HG03378 (cell line): ENCODE data around the gene PDLIM7.

Source experiments
- ATAC-seq: cut with Tn5 transposase; IDR thresholded peaks from one replicate; pipeline ENCODE4 v1.9.1; 2021; ENCODE audit warnings: mild to moderate bottlenecking, moderate library complexity; ENCODE audit not compliant: unreplicated experiment

PDLIM7 gene

DNA sequence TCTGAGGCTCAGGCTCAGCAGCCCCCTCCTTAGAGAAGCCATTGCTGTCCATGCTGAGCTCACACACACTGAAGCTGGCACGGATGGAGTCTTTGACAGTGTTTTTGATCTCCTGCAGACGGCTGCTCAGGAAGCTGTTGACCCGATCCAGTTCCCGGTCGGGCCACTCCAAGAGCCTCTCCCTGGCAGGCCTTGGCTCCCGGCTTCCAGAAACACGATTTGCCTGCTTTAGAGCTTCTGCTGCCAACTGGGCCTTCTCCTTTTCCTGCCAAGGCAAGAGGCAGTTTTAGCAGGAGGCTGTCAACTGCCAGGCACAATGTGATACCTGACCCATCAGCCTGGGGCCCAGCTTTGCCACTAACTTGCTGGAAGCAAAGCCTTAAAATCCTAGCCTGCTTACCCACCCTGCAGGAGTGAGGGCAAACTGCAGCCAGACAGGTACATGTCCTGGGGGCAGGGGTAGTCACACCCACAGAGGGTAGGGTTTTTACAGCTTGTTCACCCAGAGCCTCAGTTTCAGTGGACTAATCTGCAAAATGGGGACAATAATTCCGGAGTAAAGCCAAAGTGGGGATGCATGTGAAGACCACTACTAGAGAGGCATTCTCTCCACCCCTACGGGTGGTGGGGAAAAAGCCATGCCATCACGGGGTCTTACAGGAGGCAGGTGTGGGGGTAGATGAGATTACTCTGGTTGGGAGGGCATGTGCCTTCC is 27.7 kb upstream of the PDLIM7 start:
- no peak for ATAC-seq

DNA sequence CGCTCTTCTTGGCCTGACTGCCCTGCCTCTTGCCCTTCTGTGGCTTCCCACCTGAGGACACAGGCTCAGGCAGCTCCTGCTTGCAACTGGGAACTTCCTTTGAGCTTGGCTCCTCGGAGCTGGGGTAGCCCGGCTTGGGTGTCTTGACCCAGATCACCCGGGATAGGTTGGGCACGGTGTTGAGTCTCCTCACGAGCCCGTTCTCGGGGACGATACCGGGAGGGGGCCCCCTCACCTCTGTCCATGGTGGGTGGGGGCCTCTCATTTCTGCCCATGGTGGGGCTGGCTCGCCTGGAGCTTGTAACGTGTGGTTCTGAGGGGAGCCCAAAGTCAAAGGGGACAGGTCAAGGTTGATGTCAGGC is 27.1 kb upstream of the PDLIM7 start:
- ATAC-seq, result no peak

- ATAC-seq, result no peak
Observed at GRCh38 chr5:177523711-177524538, 26.5 kb upstream of the PDLIM7 start.

DNA sequence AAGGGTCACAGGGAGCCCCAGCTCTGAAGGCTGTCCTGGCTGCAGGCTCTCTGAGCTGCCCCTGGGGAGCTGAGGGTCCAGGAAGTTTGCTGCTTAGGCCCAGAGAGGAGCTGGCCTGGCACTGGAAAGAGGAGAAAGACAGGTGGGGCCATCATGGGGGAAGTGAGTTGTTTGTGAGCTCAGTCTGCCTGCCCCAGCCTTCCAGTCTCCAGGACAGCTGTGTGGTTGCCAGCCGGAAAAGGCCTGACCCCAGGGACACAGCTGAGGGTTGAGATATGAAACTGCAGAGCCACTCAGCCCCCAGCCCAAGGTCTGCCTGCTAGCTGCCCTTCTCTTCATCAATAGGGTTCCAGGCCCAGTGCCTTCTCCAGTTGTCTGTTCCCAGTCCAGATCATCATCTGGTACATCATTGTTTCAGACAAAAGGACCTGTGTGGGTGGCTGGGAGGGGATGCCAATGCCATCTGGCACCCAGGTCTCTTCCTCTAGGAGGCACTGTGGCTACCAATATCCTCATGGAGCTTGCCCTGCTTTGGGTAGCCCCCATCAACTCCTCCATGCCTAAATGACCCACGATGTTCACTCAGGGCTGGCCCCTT is 23.6 kb upstream of the PDLIM7 start:
- ATAC-seq, result no peak

GRCh38 chr5:177520271-177520670 is 22.9 kb upstream of the PDLIM7 start:
- ATAC-seq, result no peak

DNA sequence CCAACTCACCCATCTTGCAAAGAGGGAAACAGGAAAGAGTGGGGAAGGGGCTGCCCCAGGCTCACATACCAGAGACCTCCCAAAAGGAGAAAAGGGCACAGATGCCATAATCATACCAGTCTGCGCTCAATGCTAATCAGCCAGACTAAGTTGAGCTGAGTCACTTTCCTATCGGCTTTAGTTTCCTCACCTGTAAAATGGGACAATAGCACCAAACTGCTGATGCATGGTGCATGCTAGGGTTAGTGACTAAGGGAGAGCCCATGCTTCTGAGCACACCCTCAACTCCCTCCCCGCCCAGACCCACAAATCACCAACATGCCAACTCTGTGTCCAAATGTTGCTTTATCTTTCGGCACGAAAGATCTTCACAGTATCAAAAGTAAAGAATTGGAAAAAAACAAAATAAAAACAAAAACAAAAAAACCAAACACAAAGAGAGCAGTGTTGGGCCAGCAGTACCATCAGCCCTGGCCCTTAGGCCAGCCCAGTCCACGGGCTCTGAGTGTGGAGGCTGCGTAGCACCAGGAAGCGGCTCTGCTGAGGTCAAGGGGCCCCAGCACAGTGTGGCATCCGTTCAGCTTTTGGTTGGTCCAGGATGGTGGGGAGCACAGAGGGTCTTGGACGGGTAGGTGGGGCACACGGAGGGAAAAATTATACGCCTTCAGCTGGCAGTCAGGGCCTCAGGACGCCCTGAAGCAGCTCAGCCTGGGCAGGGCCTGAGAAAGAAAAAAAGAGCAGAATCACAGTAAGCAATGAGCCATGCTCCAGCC is 22.2 kb upstream of the PDLIM7 start:
- no peak for ATAC-seq

GRCh38 chr5:177516601-177517568 is 19.5 kb upstream of the PDLIM7 start, which contains the start of gene DDX41:
DDX41 (minus strand) TSS chr5:177516961; CDS start chr5:177516945, 16 bp downstream.
- peak; percentile 77 for ATAC-seq

DNA sequence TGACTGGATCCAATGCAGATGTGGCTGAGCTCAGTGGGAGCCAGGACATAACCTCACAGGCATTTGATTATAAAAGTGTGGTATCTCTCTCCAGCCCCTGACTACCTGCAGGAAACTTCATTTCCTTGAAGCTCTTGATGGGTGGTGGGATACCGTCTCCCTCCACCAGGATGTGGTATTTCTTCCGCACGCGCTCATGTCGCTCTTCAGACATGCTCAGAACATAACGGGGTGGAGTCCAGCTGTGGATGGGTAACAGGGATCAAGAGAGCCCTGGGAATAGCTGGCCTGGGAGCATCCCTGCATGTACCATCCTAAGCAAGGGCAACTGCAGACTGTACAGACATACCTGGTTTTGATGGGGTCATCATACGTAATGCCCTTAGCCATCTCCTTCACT is 18.2 kb upstream of the PDLIM7 start:
- no peak for ATAC-seq

DNA sequence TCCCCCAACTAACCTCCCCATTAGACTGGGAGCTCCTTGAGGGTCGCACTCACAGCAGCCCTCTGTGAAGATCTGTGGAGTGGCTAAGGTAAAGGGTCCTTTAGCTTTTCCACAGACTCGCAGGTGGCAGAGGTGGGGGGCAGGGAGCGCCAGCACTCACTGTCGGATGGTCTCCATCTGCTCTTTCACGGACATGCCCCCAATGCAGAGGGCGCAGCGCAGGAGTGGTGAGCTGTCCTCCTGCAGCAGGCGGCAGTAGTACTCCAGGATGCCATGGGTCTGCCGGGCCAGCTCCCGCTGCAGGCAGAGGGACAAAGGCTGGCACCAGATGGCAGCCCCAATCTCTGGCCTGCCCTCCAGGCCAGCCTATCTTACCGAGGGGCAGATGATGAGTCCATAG is 17.1 kb upstream of the PDLIM7 start:
- ATAC-seq, result no peak

GRCh38 chr5:177513500-177513899 is 16.1 kb upstream of the PDLIM7 start:
- ATAC-seq, result no peak

DNA sequence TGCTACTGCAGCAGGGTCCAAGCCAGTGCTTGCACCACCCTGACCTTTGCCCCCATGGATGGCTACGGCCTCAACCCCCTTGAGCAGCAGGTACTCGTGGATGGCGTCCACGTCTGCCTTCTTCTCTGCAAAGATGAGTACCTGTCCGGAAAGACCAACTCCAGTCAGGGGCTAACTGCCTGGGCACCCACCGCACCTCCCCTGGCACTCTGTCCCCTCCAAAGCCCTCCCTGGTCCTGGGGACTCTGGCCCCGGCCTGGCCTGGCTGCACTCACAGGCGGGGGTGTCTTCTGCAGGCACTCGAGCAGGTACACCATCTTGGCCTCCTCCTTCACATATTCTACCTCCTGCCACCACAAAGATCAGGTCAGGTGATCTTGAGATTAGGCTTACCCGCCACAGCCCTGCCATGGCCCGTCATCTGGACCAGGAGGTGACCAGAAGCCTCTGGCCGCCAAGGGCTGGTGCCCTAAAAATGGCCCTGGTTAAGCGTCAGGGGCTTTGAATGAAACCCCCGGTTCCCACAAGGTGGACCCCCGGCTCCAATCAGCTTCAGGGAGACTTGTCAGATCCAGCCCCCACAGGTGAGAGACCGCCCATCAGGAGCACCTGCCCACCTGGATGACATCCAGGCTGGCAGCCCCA is 15.5 kb upstream of the PDLIM7 start:
- no peak for ATAC-seq

GRCh38 chr5:177511796-177512675 is 14.6 kb upstream of the PDLIM7 start:
- no peak for ATAC-seq

DNA sequence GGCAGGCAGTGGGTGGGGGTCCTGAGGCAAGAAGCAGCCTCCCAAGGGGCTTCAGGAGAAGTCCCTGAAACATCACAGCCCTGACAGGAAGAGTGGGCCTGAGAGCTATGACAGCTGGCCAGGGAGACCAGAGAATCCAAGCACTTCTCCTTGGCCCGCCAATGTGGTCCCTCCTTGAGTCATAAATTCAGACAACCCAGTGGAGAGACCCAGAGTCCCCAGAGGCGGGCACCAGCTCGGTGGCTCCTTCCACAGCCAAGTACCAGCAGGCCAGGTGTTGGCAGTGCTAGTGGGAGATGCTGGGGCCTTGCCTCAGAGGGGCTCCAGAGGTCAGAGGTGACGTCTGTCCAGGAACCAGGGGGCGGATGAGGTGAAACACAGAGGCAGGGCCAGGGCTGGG is 13.8 kb upstream of the PDLIM7 start:
- no peak for ATAC-seq

DNA sequence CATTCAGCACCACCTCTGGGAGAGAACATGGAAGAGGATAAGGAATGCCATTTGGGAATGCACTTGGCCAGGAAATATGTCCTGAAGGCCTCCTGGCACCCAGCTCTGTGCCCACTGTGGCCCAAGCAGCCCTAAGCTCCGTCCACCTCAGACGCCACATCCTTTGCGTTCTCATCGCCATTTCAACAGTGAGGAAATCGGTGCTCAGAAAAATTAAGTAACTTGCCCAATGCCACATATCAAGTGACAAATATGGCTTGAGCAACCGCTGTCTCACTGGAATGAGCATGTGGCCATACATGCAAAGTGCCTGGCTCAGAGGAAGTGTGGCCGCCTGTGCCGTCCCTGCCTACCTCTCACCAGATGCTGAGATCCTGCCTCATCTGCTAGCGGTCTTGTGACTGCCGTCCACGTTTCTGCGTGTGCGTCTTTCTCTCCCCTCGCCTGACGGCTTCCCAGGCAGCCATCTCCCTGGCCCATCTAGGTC is 13.2 kb upstream of the PDLIM7 start:
- ATAC-seq, result peak; percentile 38

DNA sequence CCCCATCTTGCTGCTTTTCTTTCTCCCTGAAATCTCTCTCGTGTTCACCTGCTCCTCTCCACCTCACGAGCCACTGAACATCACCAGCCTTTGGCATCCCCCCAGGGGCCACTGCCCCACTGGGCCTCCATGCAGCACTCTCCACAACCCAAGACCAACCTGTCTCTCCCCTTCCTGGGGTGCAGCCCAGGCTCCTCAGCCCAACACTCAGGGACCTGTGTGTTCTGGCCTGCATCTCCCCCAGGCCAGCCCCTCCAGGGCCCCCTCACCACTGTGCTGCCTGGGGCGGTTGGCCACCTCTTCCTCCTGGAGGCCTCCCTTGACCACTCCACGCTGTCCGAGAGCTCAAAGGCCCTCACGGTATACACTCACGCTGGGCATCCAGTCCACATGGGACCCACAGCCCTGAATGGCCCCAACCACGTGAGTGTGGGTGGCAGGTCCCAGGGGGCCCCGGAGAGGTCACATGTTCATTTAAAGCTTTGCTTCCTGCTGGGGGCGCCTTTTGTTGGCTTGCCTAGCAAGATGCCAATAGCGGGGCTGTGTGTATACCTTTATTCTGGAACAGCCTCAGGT is 12.7 kb upstream of the PDLIM7 start:
- peak; percentile 35 for ATAC-seq

- ATAC-seq, result no peak
Observed at GRCh38 chr5:177509381-177509951, 12.1 kb upstream of the PDLIM7 start, which contains the start of gene DOK3. DOK3 (minus strand) TSS chr5:177509826; CDS start chr5:177509540, 286 bp downstream.

- ATAC-seq, result no peak
Observed at GRCh38 chr5:177508837-177509236, 11.4 kb upstream of the PDLIM7 start.

- ATAC-seq, result no peak
Observed at GRCh38 chr5:177508221-177508611, 10.8 kb upstream of the PDLIM7 start.
